GM21529 (cell line): ENCODE data around the gene TCTN3.
A peak's percentile ranks its signal among the peaks of the same experiment; 100 is the strongest.
"Not testable (repeated sequence)": the region's sequence is repeated elsewhere in the genome, so short reads cannot be mapped to it uniquely, and the experiment has no call there.

Experiments
- ATAC-seq: cut with Tn5 transposase; IDR thresholded peaks from one replicate; pipeline ENCODE4 v1.9.1; 2021; ENCODE audit not compliant: unreplicated experiment

The TCTN3 gene, protein sequence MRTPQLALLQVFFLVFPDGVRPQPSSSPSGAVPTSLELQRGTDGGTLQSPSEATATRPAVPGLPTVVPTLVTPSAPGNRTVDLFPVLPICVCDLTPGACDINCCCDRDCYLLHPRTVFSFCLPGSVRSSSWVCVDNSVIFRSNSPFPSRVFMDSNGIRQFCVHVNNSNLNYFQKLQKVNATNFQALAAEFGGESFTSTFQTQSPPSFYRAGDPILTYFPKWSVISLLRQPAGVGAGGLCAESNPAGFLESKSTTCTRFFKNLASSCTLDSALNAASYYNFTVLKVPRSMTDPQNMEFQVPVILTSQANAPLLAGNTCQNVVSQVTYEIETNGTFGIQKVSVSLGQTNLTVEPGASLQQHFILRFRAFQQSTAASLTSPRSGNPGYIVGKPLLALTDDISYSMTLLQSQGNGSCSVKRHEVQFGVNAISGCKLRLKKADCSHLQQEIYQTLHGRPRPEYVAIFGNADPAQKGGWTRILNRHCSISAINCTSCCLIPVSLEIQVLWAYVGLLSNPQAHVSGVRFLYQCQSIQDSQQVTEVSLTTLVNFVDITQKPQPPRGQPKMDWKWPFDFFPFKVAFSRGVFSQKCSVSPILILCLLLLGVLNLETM

DNA sequence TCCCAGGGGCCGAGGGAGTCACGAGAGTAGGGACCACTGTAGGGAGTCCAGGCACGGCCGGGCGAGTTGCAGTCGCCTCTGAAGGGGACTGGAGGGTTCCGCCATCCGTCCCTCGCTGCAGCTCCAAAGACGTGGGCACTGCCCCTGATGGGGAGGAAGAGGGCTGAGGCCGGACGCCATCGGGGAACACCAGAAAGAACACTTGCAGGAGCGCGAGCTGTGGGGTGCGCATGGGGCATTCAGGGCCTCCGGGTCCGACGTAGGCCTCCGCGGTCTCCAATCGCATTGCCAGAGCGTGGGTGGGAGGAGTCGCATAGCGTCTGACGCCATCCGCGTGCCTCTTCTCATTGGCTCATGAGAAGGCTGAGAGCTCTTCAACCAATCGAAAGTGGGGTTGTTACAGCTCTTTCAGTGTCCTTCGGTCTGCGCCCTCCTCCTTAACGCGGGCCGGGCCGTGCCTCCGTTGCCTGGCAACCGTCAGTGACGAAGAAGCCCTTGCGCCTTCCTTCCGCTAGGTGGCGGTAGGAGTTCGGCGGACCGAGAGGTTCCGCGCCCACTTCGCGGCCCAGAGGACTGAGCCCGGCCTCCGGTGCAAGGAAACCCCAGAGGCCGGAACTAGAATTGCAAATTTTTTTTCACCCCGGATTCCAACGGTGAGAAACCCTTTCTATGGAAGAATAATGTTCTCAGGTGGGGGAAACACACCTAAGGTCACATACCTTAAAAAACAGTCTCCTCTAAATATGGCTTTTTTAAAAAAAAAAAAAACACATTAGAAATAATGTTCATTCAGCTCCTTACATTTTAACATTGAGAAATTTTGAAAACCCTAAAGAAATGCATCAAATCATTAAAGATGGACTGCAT, at the start of gene TCTN3:
Gene TCTN3, minus strand, starts transcription at position 260 of the 867 bp plus-strand sequence. Its CDS starts 28 bp downstream, at position 232.
- peak; percentile 98 for ATAC-seq

DNA sequence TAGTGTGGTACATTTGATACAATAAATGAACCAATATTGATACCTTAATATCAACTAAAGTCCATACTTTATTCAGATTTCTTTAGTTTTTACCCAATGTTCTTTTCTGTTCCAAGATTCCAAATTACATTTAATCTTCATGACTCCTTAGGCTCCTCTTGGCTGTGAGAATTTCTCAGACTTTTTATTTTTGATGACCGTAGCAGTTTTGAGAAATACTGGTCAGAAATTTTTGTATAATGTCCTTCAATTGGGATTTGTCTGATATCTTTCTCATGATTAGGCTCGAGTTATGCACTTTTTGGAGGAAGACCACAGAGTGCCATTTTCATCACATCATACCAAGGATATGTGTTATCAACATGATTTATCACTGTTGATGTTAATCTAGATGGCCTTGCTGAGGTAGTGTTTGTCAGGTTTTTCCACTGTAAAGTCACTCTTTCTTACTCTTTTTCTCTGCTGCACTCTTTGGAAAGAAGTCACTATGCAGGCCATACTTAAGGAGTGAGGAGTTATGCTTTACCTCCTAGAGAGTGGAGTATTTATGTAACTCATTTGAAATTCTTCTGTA, 49.3 kb upstream of the TCTN3 start:
- no peak for ATAC-seq

DNA sequence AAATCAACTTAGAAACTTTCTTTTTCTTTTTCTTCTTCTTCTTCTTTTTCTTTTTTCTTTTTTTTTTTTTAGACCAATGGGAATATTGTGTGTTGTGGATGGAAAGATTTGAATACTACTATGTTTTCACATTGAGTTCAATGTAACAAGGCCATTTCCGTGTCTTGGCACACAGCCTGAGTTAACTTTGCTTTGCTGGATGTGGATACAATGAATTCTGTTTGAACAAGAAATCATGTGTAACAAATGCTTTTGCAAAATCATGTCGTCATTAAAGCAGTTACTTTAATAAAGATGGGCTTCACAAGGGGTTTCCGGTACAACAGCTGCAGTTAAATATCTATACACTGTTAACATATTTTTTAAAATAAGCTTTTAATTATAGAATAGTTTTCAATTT, 48.8 kb upstream of the TCTN3 start:
- peak; percentile 28 for ATAC-seq

DNA sequence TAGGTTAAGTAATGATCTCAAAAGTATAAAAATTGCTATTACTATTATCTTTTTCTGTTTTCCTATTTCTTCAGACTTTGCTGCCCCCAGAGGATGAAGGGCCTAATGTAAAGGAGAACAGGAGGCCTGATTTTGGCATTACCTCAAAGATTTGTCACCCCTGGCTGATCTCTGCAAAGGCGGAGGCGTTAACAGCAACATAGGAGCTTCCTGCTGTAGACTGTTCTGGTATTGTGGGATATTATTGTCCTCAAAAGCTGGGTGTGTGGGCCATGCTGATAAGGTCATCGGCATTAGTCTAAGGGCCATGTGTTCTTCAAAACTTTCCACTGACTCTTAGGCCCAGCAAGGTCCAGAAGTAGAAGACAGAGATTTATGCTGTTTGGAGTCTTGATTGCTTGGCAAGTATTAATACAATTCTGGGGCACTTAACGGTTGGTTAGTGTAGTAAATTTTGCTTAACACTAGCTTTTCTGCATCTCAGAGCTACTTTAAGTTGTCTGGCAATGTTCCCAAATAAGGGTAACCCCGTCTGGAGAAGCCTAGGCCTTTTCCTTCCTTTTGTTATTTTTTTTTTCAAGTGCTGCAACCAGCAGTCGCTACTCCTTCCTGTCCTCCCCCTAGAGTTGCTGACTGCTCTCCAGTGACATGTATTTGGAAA, 48.2 kb upstream of the TCTN3 start:
- ATAC-seq: peak; percentile 75

DNA sequence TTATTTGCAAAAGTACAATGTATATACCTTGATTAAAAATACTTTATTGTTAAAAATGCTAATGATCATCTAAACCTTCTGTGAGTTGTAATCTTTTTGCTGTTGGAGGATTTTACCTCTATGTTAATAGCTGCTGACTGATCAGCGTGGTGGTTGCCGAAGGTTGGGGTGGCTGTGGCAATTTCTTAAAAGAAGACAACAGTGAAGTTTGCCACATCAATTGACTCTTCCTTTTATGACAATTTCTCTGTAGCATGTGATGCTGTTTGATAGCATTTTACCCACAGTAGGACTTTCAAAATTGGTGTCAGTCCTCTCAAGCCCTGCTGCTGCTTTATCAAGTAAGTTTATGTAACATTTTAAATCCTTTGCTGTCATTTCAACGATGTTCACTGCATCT, 45.3 kb upstream of the TCTN3 start:
- no peak for ATAC-seq

DNA sequence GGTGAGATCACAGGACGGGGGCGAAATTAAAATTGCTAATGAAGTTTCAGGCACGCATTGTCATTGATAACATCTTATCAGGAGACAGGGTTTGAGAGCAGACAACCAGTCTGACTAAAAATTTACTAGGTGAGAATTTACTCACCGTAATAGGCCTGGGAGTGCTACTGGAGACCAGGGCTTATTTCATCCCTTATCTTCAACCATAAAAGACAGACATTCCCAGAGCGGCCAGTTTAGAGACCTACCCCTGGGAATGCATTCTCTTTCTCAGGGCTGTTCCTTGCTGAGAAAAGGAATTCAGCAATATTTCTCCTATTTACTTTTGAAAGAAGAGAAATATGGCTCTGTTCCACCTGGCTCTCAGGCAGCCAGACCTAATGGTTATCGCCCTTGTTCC, 39.2 kb upstream of the TCTN3 start:
- ATAC-seq: not testable (repeated sequence)

DNA sequence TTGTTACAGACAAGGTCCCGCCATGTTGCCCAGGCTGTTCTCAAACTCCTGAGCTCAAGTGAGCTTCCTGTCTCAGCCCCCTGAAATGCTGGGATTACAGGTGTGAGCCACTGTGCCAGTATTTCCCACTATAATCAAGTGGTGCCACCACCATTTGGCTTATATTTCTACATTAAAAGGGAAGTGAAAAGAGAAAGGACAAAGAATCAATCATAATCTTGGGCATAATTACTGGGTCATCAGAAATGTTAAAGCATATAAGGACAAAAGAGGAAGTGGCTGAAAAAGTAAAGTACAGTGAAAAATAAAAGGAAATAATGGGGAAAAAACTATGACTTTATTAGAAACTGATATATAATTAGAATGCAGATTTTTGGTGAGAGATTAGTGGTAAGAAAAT, 36.5 kb upstream of the TCTN3 start:
- no peak for ATAC-seq

DNA sequence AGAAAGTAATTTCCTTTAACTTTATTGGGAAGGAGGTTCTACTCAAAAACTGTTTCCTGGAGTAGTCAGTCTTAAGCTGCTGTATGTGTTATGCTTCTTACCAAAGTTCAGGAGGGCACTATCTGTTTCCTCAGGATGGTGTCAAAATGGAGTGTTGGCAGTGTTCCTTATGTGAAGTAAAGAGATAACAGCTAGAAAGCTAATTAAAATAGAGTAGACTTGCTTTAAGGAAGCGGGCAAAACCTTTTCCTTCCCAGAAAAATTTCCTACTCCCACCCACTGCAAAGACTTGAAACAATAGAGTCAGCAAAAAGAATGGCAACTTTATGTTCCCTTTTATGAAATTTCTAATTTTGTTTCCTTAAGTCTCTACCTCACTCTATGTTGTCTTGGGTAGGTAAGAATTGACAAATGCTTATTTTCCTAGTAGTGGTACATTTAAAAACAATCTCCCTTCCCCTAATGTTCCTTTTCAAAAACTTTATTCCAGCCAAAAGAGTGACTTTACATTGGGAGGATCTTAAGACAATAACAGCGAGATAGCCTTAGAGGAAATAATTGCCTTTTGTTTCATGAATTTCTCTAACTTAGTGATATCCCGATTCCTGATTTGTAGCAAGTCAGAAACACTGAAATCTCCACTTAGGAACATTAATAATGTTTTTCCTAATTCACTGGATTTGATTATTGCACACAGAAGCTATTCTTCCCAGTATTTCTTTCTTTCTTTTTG, 35.8 kb upstream of the TCTN3 start:
- no peak for ATAC-seq

DNA sequence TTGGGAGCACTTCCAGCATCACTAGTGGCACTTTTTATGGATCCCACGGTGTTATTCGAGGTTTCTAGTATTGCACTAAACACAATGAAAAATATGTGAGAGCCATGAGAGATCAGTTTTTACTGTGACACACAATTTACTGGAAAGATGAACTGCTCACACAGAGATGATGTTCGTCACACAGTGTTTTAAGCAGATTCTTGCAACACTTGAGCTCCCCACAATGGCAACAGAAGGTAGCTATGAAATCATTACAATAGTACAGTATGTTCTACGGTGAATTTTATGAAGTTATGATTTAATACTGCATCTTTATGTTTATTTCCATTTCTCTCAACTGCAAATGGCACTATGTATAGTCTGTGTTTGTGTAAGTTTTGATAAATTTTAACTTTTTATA, 34.8 kb upstream of the TCTN3 start:
- ATAC-seq: no peak

DNA sequence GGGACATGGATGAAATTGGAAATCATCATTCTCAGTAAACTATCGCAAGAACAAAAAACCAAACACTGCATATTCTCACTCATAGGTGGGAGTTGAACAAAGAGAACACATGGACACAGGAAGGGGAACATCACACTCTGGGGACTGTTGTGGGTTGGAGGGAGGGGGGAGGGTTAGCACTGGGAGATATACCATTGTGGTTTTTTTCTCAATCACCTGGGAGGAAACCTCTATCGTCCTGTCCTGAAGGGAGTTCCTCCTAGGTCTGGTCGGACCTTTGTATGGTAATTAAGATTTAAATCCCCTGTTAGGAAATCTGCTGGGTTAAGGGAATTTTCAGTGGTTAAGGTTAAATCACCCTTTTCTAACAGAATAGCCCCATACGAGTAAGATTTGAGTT, 28.8 kb upstream of the TCTN3 start:
- not testable (repeated sequence) for ATAC-seq

DNA sequence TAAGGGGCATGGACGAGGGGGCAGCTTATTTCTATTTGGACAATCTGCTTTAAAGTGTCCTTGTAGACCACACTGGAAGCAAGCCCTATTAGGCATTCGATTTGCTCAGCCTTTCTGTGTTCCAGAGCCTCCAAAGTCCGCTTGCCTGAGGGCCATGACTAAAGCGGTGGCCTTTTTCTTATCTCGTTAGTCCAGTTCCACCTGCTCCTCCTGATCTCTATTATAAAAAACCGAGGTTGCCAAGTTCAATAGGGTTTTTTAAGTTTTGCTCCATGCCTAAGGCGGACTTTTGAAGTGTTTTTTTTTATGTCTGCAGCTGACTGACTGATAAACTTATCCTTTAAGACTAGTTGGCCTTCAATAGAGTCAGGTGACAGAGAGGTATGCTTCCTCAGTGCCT, 27.0 kb upstream of the TCTN3 start:
- not testable (repeated sequence) for ATAC-seq

DNA sequence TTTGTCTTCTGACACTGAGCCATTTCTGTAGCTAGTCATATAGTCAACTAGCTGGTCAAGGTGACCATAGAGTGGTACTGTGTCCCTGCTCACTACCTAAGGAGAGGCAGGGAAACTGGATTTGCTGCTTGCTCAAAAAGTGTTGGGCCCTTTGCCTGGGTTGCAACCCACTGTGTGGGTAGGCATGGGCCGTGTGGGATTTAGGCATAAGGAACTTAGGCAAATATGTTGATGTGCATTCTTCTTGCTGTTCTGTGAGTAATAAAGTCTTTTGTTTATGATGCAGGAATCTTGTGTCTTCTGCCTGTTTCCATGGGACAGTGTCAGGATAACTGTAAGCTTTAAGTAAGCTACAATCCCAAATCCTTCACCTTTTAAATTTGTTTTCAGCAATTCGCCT, 23.1 kb upstream of the TCTN3 start:
- ATAC-seq: no peak

DNA sequence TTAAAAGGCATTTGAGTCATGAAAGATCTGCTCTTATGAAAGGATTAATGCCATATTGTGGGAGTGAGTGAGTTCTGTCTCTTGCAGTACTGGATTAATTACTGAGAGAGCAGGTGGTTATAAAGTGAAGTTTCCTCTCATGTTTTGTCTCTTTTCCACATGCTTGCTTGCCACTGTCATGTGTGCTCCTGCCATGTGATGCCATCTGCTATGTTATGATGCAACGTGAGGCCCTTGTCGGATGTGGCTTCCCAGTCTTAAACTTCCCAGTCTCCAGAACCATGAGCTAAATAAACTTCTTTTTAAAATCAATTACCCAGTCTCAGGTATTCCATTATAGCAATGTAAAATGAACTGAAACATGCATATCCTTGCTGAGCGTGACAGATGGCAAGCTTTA, 22.7 kb upstream of the TCTN3 start:
- no peak for ATAC-seq

DNA sequence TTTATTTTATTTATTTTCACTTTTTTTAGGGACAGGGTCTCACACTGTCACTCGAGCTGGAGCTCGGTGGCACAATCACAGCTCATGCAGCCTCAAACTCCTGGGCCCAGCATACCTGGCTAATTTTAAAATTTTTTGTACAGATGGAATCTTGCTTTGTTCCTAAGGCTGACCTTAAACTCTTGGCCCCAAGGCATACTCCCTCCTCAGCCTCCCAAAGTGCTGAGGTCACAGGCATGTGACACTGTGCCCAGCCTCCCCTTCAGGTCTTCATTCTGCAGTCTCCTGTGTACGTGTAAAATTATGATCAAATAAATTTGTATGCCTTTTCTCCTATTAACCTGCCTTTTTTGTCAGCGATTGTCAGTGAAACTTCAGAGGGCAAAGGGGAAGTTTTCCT, 17.8 kb upstream of the TCTN3 start:
- ATAC-seq: no peak

DNA sequence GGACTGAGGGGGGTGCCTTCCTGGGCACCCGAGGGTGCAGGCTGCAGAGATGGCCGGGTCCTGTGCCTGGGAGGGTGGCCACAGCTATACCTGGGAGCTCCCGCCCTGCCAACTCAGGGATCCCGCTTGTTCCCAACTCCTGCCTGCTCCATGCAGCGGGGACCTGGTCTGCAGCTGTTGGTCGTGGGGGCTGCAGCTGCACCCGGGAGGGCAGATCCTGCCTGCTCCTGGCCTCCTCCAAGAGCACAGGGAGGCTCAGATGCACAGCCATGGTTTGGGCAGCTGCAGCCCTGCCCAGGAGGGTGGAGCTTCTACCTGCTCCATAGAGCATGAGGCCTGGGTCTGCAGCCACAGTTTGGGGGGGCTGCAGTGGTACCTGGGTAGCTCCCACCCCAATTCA, 13.3 kb upstream of the TCTN3 start:
- ATAC-seq: no peak

DNA sequence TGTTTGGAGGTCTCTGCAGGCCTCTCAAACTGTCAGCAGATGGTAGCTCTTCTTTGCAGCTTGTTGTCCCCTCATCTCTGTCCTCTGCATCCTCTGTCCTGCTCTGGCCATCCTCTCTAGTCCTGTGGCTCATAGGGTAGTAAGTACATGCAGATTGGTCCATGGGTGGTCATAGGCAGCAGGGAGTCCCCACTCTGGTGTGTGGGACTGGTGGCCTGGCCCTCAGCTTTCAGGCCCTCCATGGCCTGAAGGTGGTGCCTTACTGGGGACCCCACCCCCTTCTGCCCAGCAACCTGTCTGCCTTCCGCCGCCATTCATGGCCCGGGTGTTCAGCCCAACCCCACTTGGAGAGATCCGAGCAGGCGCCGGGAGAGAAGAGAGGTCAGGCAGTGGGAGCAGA, 12.8 kb upstream of the TCTN3 start:
- ATAC-seq: no peak

DNA sequence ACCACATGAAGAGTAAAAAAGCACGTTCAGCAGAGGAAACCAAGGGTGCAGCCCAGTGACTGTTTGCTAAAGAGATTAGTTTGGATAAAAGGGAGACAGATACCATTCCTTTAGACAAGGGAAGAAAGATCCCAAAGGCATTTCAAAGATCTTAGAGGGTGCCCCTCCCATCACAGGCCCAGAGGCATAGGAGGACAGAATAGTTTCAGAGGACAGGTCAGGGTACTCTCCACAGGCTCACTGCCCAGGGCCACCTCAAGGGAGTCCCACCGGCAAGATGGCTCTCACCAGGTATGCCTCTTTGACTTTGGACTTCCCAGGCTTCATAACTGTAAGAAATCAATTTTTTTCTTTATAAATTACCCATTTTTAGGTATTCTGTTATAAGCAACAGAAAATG, 4.7 kb upstream of the TCTN3 start:
- ATAC-seq: no peak

DNA sequence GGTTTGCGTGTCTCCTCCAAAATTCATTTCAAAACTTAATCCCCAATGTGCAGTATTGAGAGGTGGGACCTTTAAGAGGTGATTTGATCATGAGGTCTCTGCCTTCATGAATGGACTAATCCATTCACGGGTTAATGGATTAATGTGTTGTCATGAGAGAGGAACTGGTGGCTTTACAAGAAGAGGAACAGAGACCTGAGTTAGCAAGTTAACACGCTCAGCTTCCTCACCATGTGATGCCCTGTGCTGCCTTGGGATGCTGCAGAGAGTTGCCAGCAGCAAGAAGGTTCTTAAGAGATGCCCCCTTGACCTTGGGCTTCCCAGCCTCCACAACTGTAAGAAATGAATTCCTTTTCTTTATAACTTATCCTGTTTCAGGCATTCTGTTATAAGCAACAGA, 3.7 kb upstream of the TCTN3 start:
- ATAC-seq: no peak

DNA sequence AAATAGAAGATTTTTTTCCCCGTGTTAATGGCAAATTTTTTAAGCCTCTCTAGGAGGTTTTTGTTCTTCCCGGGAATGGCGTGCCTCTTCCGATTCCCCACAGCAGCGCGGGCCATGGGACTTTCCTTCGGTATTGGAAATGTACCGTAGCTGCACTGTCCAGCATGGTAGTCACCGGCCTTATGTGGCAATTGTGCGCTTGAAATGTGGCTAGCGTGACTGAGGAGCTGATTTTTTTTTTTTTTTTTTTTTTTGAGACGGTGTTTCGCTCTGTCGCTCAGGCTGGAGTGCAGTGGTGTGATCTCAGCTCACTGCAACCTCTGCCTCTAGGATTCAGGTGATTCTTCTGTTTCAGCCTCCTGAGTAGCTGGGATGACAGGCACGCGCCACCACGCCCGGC, 938 bp upstream of the TCTN3 start:
- ATAC-seq: no peak

DNA sequence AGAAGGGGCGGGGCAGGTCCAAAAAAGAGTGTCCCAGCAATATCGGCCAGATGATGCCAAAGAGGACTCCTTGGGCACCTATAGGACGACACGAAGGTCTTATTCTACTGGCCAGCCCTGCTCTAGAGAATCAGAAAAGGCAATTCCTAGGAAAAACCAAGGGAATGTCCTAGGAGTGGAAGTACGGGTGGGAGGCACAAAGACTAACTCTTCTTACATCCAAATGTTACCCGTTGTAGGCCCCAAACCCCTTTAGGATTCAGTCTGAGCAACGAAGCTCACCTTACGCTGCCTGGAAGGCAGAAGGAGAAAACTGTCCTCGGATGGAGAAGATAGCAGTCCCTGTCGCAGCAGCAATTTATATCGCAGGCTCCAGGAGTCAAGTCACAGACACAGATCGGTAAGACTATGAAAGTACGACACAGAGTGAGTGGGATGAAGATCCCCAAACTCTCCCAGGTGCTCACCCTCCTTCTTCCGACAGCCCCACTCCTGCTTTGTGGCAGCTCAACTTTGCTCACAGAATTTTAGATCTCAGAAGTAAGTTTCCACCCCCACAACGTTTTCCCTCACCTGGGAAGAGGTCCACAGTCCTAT, 558 bp downstream of the TCTN3 start:
- no peak for ATAC-seq
